Endodermal cell (in vitro differentiated cells): ENCODE results near the gene UPK2. TPM values are rescaled to one million over a fixed set of nuclear protein-coding genes. Genes with fewer than 3 reads are reported as not detected.
A peak's percentile ranks its signal among the peaks of the same experiment; 100 is the strongest.

ENCODE experiments used
- DNase-seq: peaks from one replicate; pipeline ENCODE4 v3.0.0-alpha.2; 2017
- H3K27ac ChIP-seq: 2 replicates; pipeline ENCODE4 v1.5.1; 2013; ENCODE audit warnings: mild to moderate bottlenecking, low read depth, low read length, moderate library complexity
- H3K27me3 ChIP-seq: 2 replicates; pipeline ENCODE4 v1.6.1; 2013; ENCODE audit warnings: mild to moderate bottlenecking, low read length, moderate library complexity; ENCODE audit not compliant: insufficient read depth, control insufficient read depth, poor library complexity, severe bottlenecking
- H3K36me3 ChIP-seq: 2 replicates; pipeline ENCODE4 v1.7.0; 2013; ENCODE audit warnings: mild to moderate bottlenecking, low read length, moderate library complexity; ENCODE audit not compliant: control insufficient read depth, insufficient read depth
- H3K4me1 ChIP-seq: one replicate; pipeline ENCODE4 v1.7.0; 2013; ENCODE audit warnings: low read length; ENCODE audit not compliant: control insufficient read depth, insufficient read depth
- H3K4me3 ChIP-seq: 2 replicates; pipeline ENCODE4 v1.5.1; 2013; ENCODE audit warnings: mild to moderate bottlenecking, low read length, moderate library complexity
- H3K9ac ChIP-seq: 2 replicates; pipeline ENCODE4 v1.6.1; 2013; ENCODE audit warnings: mild to moderate bottlenecking, low read length, moderate library complexity; ENCODE audit not compliant: poor library complexity, severe bottlenecking; ENCODE audit errors: extremely low read depth
- H3K9me3 ChIP-seq: 2 replicates; pipeline ENCODE4 v1.6.1; 2013; ENCODE audit warnings: mild to moderate bottlenecking, low read length, moderate library complexity; ENCODE audit not compliant: control insufficient read depth
- H3K27ac Mint-ChIP-seq: 2 replicates; pipeline ENCODE4 v1.8.0; 2020; ENCODE audit warnings: mixed read lengths
- H3K27me3 Mint-ChIP-seq: 2 replicates; pipeline ENCODE4 v1.8.0; 2021; ENCODE audit warnings: mild to moderate bottlenecking, mixed read lengths; ENCODE audit not compliant: insufficient read depth
- H3K36me3 Mint-ChIP-seq: 2 replicates; pipeline ENCODE4 v1.8.0; 2020; ENCODE audit warnings: low read depth, mixed read lengths
- H3K4me1 Mint-ChIP-seq: 2 replicates; pipeline ENCODE4 v1.8.0; 2020; ENCODE audit warnings: mixed read lengths
- H3K4me3 Mint-ChIP-seq: 2 replicates; pipeline ENCODE4 v1.8.0; 2020; ENCODE audit warnings: mild to moderate bottlenecking, moderate library complexity, mixed read lengths
- H3K9me3 Mint-ChIP-seq: 2 replicates; pipeline ENCODE4 v1.8.0; 2020; ENCODE audit warnings: mild to moderate bottlenecking, mixed read lengths
- WGBS, 2 experiments: methylation state at CpG; one replicate each; pipeline versions ENCODE4 v1.1.5 to v1.1.7; 2013; ENCODE audit warnings: missing lambda C conversion rate in 2 of 2, mixed read lengths in 1 of 2; ENCODE audit not compliant: insufficient coverage in 1 of 2, insufficient read length in 1 of 2; 5-methylcytosine and 5-hydroxymethylcytosine counted together
- total RNA-seq, 2 donors: library from RNA; stranded (reverse); fragmentation: NEBNext Ultra II Directional in 1 of 2; extraction: Animal tissue kit (Norgen Biotek cat#: 25700) in 1 of 2; gene quantifications; 2 replicates in 1 of 2; 3 replicates in 1 of 2; pipeline ENCODE4 v1.2.1, GENCODE V29; 2021
- TF ChIP-seq, protein P1 (sequence below): fragments of 200-600 bp; sonication (generic); conservative IDR thresholded peaks from 2 replicates; pipeline ENCODE4 v1.5.0; 2021; ENCODE audit warnings: antibody characterized with exemption, mild to moderate bottlenecking

Gene UPK2
- total RNA-seq, 2 donors from 2014 or later, result 0.38 TPM; not detected in 1

DNA sequence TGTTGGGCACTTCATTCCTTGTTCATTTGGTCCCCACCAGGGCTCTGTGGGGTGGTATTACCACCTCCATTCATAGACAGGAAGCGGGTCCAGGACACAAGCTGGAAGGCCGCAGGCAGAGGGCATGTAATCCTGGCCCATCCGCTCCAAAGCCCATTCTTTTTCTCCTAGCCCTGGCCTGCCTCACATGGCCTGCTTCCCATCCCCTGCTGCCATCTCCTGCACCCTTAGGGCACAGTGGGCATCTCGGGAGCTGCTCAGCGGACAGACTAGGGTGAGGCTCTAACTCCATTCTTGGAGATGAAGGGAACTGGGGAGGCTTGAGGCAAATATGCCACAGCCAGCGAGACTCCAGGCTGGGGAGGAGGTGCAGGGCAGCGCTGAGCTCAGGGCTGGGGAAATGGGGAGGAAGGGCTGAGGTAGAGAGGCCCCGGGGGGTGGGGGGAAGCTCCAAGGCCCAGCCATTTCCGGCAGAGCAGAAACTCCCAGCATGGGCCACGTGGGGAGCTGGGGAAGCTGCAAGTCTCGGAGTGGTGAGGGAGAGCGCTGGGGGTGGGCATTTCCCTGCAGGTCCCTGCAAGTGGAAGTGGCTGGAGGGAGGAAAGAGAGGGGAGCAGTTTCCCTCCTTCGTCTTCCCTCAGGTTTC lies 16.0 kb upstream of the UPK2 start:
- Histone ChIP-seq H3K9ac (no peak overlapping the region), H3K36me3 (no peaks in the 10 kb centered on the region), H3K9me3 (no peaks in the 10 kb centered on the region), H3K27me3 (no peaks in the 10 kb centered on the region), H3K27ac (no peak overlapping the region), H3K4me1 (no peaks in the 10 kb centered on the region), H3K4me3 (no peak overlapping the region)
- WGBS, 2 experiments, result 30 to 60% methylated on average over 5 to 13 of the region's 13 CpGs
- no peak overlapping the region for H3K27ac Mint-ChIP-seq
- TF ChIP-seq, protein P1, sequence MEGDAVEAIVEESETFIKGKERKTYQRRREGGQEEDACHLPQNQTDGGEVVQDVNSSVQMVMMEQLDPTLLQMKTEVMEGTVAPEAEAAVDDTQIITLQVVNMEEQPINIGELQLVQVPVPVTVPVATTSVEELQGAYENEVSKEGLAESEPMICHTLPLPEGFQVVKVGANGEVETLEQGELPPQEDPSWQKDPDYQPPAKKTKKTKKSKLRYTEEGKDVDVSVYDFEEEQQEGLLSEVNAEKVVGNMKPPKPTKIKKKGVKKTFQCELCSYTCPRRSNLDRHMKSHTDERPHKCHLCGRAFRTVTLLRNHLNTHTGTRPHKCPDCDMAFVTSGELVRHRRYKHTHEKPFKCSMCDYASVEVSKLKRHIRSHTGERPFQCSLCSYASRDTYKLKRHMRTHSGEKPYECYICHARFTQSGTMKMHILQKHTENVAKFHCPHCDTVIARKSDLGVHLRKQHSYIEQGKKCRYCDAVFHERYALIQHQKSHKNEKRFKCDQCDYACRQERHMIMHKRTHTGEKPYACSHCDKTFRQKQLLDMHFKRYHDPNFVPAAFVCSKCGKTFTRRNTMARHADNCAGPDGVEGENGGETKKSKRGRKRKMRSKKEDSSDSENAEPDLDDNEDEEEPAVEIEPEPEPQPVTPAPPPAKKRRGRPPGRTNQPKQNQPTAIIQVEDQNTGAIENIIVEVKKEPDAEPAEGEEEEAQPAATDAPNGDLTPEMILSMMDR, result no peak
- no peaks in the 10 kb centered on the region for H3K36me3 Mint-ChIP-seq
- no peaks in the 10 kb centered on the region for H3K9me3 Mint-ChIP-seq
- peaks cover 5% of the 10 kb centered on the region for H3K4me1 Mint-ChIP-seq
- H3K4me3 Mint-ChIP-seq, result no peak overlapping the region
- peaks cover 33% of the 10 kb centered on the region for H3K27me3 Mint-ChIP-seq
- DNase-seq, result peak; percentile 81

DNA sequence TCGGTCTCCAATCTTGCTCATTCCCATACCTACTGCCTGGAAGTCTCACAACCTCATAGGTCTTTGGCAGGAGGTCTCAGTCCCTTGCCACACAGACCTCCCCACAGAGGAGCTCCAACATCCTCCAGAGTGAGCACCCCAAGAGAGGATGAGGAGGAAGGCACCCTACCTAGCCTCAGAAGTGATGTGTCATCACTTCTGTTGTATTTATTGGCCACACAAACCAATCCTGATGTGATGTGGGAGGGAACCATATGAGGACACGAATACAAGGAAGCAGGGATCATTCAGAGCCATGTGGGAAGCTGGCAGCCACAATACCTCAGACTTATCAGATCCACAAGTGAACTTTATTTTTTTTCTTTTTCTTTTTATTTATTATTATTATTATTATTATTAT lies 9.0 kb upstream of the UPK2 start:
- Histone ChIP-seq H3K4me1 (no peaks in the 10 kb centered on the region), H3K9ac (no peak overlapping the region), H3K27me3 (no peaks in the 10 kb centered on the region), H3K27ac (no peak overlapping the region), H3K9me3 (no peaks in the 10 kb centered on the region), H3K36me3 (no peaks in the 10 kb centered on the region), H3K4me3 (no peak overlapping the region)
- Mint-ChIP-seq H3K4me1 (no peaks in the 10 kb centered on the region), H3K27ac (no peak overlapping the region), H3K27me3 (peaks cover 37% of the 10 kb centered on the region), H3K4me3 (no peak overlapping the region), H3K36me3 (no peaks in the 10 kb centered on the region), H3K9me3 (no peaks in the 10 kb centered on the region)
- no peak for DNase-seq
- TF ChIP-seq, protein P1, result no peak
- WGBS, 2 experiments, result 80% methylated on average over 1 of the region's 2 CpGs

DNA sequence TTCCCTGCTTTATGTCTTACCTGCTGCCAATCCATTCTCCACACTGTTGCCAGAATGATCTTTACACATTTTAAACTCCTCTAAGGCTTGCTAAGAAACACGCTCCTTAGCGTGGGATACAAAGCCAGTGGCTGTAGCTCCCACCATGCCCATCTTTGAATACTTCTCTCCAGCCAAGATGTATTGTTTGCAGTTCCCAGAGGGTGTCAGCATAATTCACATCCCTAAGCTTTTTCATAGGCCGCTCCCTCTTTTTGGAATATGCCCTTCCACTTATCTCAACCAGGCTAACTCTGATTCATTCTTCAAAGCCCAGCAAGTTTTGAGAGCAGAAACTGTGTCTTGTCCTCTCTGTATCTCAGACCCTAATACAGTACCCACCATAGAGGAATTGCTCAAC lies 8.1 kb upstream of the UPK2 start:
- H3K27ac ChIP-seq, result no peak overlapping the region
- Mint-ChIP-seq H3K4me1 (no peaks in the 10 kb centered on the region), H3K9me3 (no peaks in the 10 kb centered on the region), H3K4me3 (no peak overlapping the region), H3K27ac (no peak overlapping the region), H3K36me3 (no peaks in the 10 kb centered on the region), H3K27me3 (peaks cover 41% of the 10 kb centered on the region)
- WGBS, 2 experiments, result 80 to 83% methylated on average over 3 of the region's 3 CpGs
- TF ChIP-seq, protein P1, result no peak
- peaks cover 4% of the 10 kb centered on the region for H3K27me3 ChIP-seq
- no peaks in the 10 kb centered on the region for H3K9me3 ChIP-seq
- no peaks in the 10 kb centered on the region for H3K36me3 ChIP-seq
- H3K4me3 ChIP-seq, result no peak overlapping the region
- H3K9ac ChIP-seq, result no peak overlapping the region
- H3K4me1 ChIP-seq, result no peaks in the 10 kb centered on the region
- no peak for DNase-seq
